DND-41 (cell line): ENCODE data around the gene HSPG2.

Experiments
- ATAC-seq: fragments of 200-7000 bp; cut with Tn5 transposase; 3 replicates; pipeline ENCODE4 v1.9.1; 2021; ENCODE audit warnings: low read depth; ENCODE audit not compliant: insufficient read depth
- DNase-seq: peaks from one replicate; pipeline ENCODE4 v3.0.0-alpha.2; 2020
- H2AFZ ChIP-seq: 2 replicates; pipeline ENCODE4 v1.6.0; 2012; ENCODE audit warnings: low read depth, low read length
- H3K27ac ChIP-seq: 2 replicates; pipeline ENCODE4 v1.5.1; 2012; ENCODE audit warnings: low read length, inconsistent platforms
- H3K27me3 ChIP-seq: fragments of 200-600 bp; sonication (generic); 2 replicates; pipeline ENCODE4 v1.6.0; 2012; ENCODE audit warnings: low read length, mild to moderate bottlenecking, inconsistent platforms; ENCODE audit not compliant: insufficient read depth, poor library complexity
- H3K36me3 ChIP-seq: 2 replicates; pipeline ENCODE4 v1.5.1; 2012; ENCODE audit warnings: low read length, inconsistent platforms; ENCODE audit not compliant: insufficient read depth
- H3K4me1 ChIP-seq: 2 replicates; pipeline ENCODE4 v1.5.1; 2012; ENCODE audit warnings: mild to moderate bottlenecking, low read length; ENCODE audit not compliant: insufficient read depth
- H3K4me2 ChIP-seq: 2 replicates; pipeline ENCODE4 v1.6.0; 2012; ENCODE audit warnings: mild to moderate bottlenecking, moderate library complexity, low read length, inconsistent platforms; ENCODE audit not compliant: insufficient read depth
- H3K4me3 ChIP-seq, 2 experiments: fragments of 200-600 bp in 1 of 2; shearing (Covaris generic) in 1 of 2; 2 replicates each; pipeline ENCODE4 v1.5.1; 2012 to 2016; ENCODE audit warnings: inconsistent platforms in 2 of 2, low read length in 2 of 2, mild to moderate bottlenecking in 2 of 2, low read depth in 1 of 2, moderate library complexity in 1 of 2
- H3K79me2 ChIP-seq: 2 replicates; pipeline ENCODE4 v1.6.0; 2012; ENCODE audit warnings: low read length, inconsistent platforms; ENCODE audit not compliant: insufficient read depth
- H3K9ac ChIP-seq: 2 replicates; pipeline ENCODE4 v1.6.0; 2012; ENCODE audit warnings: low read depth, mild to moderate bottlenecking, inconsistent platforms, low read length, moderate library complexity
- H3K9me3 ChIP-seq: 2 replicates; pipeline ENCODE4 v1.5.1; 2012; ENCODE audit warnings: low read length, moderate library complexity, mild to moderate bottlenecking, inconsistent platforms; ENCODE audit not compliant: insufficient read depth, severe bottlenecking
- H4K20me1 ChIP-seq: 2 replicates; pipeline ENCODE4 v1.6.0; 2012; ENCODE audit warnings: low read length; ENCODE audit not compliant: insufficient read depth
- CTCF ChIP-seq: IDR thresholded peaks from 2 replicates; pipeline ENCODE4 v1.5.1; 2012; ENCODE audit warnings: borderline replicate concordance, low read length, moderate library complexity, mild to moderate bottlenecking; ENCODE audit not compliant: poor library complexity, severe bottlenecking; ENCODE audit errors: extremely low read depth
- EZH2 ChIP-seq: IDR thresholded peaks from 3 replicates; pipeline ENCODE4 v1.6.1; 2012; ENCODE audit warnings: borderline replicate concordance, low read depth, mild to moderate bottlenecking, moderate library complexity, low read length, inconsistent platforms; ENCODE audit not compliant: severe bottlenecking

Gene HSPG2

DNA sequence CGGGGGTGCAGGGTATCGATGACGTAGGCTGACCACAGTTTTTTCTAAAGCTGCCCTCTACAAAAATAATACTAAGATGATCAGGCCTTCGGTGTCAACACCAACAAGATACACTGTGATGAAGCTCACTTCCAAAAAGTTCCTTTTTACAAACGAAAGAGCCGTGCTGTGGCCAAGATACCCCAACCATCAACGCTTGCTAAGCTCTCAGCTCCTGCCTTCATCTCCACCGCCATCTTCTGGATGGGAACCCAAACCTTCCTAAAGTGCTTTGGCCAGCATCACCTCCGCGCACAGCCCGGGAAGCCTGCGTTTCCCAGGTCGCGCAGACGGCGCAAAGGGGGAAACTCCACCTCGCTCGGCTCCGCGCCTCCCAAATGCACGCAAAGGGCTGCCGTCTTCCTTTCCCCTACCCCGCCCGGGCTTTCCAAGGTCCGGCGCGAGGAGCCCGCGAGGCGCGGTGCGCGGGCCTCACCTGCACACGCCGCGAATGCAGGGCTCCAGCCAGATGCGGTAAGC, 154.7 kb downstream of the HSPG2 start:
- ATAC-seq (peak; percentile 16), DNase-seq (peak; percentile 48)
- H3K4me2 ChIP-seq: peak overlapping the region; percentile 71
- H3K9me3 ChIP-seq: no peaks in the 10 kb centered on the region
- peak overlapping the region; percentile 90 for H2AFZ ChIP-seq
- H4K20me1 ChIP-seq: peaks cover 37% of the 10 kb centered on the region; the same call in 1 of the 2 replicates
- peaks cover 58% of the 10 kb centered on the region for H3K79me2 ChIP-seq
- peaks cover 5% of the 10 kb centered on the region; the same call in 1 of the 2 replicates for H3K36me3 ChIP-seq
- peaks cover 30% of the 10 kb centered on the region for H3K4me1 ChIP-seq
- H3K27me3 ChIP-seq: no peaks in the 10 kb centered on the region
- H3K4me3 ChIP-seq: peak overlapping the region; percentile 80 to 94
- peak overlapping the region; percentile 86 for H3K9ac ChIP-seq
- H3K27ac ChIP-seq: peak overlapping the region; percentile 95
- TF ChIP-seq EZH2 (no peak), CTCF (peak; percentile 52)

DNA sequence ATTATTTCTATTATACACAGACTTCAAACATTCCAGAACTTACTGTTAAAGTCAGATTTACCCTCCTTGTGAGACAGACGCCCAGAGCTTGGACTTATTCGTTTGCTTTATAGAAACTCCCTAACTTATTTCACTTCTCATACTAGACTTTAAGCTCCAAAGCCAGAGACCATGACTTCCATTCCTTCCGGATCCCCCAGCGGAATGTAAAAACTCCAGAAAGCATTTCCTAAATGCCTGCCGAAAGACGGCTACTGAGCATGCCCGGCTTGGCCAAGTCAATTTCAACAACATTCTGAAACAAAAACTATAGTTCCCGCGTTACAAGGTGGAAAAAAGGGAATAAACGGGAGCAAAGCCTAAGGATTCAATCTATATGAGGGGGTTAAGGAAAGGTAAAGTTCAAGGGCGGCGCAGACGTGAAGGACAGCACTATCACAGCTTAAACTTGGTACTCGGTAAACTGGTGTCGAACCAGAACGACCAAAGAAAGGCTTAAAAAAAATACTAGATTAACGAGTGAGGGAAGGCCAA, 155.2 kb downstream of the HSPG2 start:
- Histone ChIP-seq H3K36me3 (peaks cover 7% of the 10 kb centered on the region; the same call in 1 of the 2 replicates), H3K9me3 (no peaks in the 10 kb centered on the region), H3K27me3 (no peaks in the 10 kb centered on the region), H2AFZ (peak overlapping the region; percentile 90; the same call in 1 of the 2 replicates), H3K4me2 (peak overlapping the region; percentile 71), H3K27ac (peak overlapping the region; percentile 95), H3K4me3 (peak overlapping the region; percentile 80 to 94), H3K4me1 (peaks cover 30% of the 10 kb centered on the region), H4K20me1 (peaks cover 42% of the 10 kb centered on the region; the same call in 1 of the 2 replicates), H3K9ac (peak overlapping the region; percentile 86), H3K79me2 (peaks cover 63% of the 10 kb centered on the region)
- ATAC-seq (no peak), DNase-seq (no peak)
- TF ChIP-seq CTCF: no peak
- no peak for TF ChIP-seq EZH2

- Histone ChIP-seq H3K36me3 (peaks cover 19% of the 10 kb centered on the region; the same call in 1 of the 2 replicates), H3K4me3 (no peak overlapping the region; a peak in 1 of 4 replicates), H3K9ac (no peak overlapping the region), H3K4me2 (peak overlapping the region; percentile 45; the same call in 1 of the 2 replicates), H3K79me2 (peaks cover 83% of the 10 kb centered on the region), H3K27me3 (no peaks in the 10 kb centered on the region), H3K27ac (no peak overlapping the region), H3K9me3 (no peaks in the 10 kb centered on the region), H3K4me1 (peaks cover 30% of the 10 kb centered on the region), H4K20me1 (peaks cover 55% of the 10 kb centered on the region), H2AFZ (no peak overlapping the region)
- ATAC-seq (no peak), DNase-seq (no peak)
- TF ChIP-seq CTCF (no peak), EZH2 (no peak)
These were observed 157.2 kb downstream of the HSPG2 start for GRCh38 chr1:21779613-21780521.
